Left colon (tissue), 2 donors: ENCODE results near the gene SHROOM2. TPM values are rescaled to one million over a fixed set of nuclear protein-coding genes. Genes with fewer than 3 reads are reported as not detected.

Experiments used
- ATAC-seq: fragments of 200-7000 bp; cut with Tn5 transposase; one replicate; pipeline ENCODE4 v1.9.1; 2020; ENCODE audit warnings: mild to moderate bottlenecking, moderate library complexity
- DNase-seq, 2 donors: peaks; one replicate each; pipeline ENCODE4 v3.0.0-alpha.2; 2020
- intact Hi-C, 2 donors: fragments of 100-400 bp; cut with DNase I in 1 of 2; cut with micrococcal nuclease in 1 of 2; formaldehyde crosslinking; loops; one replicate each; pipeline versions ENCODE4 v1.11.2 to v1.14.0; 2022; cut with DNase I, micrococcal nuclease
- total RNA-seq, 2 donors: library from RNA; stranded (reverse); fragmentation: NEBNext Ultra II Directional; extraction: Animal tissue kit (Norgen Biotek cat#: 25700); gene quantifications; one replicate each; pipeline ENCODE4 v1.2.1, GENCODE V29; 2021
- donor health status: DM: no; HTN: no; CAD: no.
- donor health status: DM: yes; HTN: yes; CAD: no.

The SHROOM2 gene
- total RNA-seq, 2 donors from 2014 or later, result 8.1 to 10.1 TPM

DNA sequence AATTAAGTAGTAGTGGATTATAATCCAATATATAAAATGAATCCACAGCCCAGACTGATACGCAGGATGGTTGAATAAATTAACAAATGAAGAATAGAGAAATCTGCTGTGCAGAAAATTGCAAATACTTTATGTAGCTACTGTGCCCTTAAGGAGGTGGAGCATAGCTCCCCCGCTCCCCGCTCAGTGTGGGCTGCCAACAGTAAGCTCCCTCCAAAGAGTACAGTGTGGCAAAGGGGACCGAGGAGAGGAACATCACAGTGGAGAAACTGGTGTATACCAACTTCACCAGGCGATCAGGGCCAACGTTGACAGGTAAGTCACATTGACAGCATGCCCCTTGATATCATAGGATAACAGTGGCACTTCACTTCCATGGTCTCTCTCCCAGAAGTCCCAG, 123.0 kb downstream of the SHROOM2 start:
- intact Hi-C loops, result no loop called here
- DNase-seq (no peak), ATAC-seq (no peak)

GRCh38 chrX:9911487-9911886, 125.3 kb downstream of the SHROOM2 start:
- intact Hi-C loops, result no loop called here
- DNase-seq (no peak), ATAC-seq (no peak)

GRCh38 chrX:9912351-9913145, 126.3 kb downstream of the SHROOM2 start:
- intact Hi-C loops, result no loop called here
- DNase-seq (no peak), ATAC-seq (no peak)

GRCh38 chrX:9913146-9913433, 126.9 kb downstream of the SHROOM2 start:
- ATAC-seq (no peak), DNase-seq (no peak)

DNA sequence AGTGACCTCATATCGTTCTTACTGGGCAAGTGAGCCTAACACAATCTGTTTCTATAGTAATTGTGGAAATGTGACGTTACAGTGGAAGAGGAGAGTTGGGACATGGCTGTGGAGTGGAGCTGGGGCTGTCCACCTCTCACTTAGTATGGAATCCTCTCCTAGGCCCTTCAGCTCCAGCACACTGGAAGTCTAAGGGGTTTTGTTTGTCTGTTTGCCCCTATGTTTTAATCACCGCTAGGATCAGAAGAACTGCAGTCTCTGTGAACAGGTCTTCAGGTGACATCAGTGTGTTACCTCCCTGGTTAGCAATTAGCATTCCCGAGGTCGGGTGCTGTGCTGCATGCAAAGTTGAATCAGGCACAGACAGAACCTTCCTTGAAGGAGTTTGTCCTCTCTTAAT, 131.6 kb downstream of the SHROOM2 start:
- intact Hi-C loops, result no loop called here
- DNase-seq, result no peak
- ATAC-seq, result no peak

More at GRCh38 chrX:9913146-9913433, 126.9 kb downstream of the SHROOM2 start:
- intact Hi-C loops, result no loop called here

GRCh38 chrX:9919632-9920172, 133.5 kb downstream of the SHROOM2 start:
- no peak for DNase-seq
- no peak for ATAC-seq
- intact Hi-C loops, result no loop called here

DNA sequence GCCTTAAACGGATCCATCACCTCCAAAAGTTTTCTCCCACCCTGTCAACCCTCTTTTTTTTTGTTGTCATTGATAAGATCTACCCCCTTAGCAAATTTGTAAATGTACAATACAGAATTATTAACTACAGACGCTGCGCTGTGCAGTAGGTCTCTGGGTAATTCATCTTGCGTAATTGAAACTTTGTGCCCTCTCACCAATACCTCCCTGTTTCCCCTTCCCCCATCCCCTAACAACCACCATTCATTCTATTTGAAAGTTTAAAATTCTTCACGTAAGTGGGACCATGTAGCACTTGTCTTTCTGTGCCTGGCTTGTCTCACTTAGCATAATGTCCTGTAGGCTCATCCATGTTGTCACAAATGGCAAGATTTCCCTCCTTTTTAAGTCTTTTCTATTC, 135.2 kb downstream of the SHROOM2 start:
- intact Hi-C loops, result no loop called here
- ATAC-seq, result no peak
- no peak for DNase-seq

GRCh38 chrX:9923357-9923756, 137.1 kb downstream of the SHROOM2 start:
- intact Hi-C loops, result no loop called here
- DNase-seq, result no peak
- no peak for ATAC-seq

GRCh38 chrX:9926002-9926401, 139.8 kb downstream of the SHROOM2 start:
- intact Hi-C loops, result no loop called here

GRCh38 chrX:9927698-9928482, 141.7 kb downstream of the SHROOM2 start:
- no peak for ATAC-seq
- intact Hi-C loops, result no loop called here
- DNase-seq, result no peak

More at GRCh38 chrX:9926002-9926401, 139.8 kb downstream of the SHROOM2 start:
- DNase-seq (no peak), ATAC-seq (no peak)

DNA sequence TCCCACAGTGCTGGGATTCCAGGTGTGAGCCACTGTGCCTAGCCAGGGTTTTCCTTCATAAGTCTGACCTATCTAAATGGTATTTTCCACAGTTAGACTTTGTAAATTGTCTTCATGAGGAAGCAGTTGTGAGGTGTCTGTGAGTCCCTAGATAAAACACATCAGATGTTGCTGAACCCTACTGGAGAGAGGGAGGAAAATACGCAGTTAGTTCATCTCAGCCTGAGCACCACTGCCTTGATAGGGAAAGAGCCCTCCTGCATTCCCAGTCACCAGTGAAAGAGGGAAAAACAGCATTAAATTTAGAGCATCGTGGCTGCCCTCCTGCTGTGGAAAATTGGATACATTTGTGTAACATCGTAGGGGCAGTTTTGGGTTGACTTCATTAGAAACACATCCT, 149.2 kb downstream of the SHROOM2 start:
- intact Hi-C loops, result no loop called here
- DNase-seq (no peak), ATAC-seq (no peak)

DNA sequence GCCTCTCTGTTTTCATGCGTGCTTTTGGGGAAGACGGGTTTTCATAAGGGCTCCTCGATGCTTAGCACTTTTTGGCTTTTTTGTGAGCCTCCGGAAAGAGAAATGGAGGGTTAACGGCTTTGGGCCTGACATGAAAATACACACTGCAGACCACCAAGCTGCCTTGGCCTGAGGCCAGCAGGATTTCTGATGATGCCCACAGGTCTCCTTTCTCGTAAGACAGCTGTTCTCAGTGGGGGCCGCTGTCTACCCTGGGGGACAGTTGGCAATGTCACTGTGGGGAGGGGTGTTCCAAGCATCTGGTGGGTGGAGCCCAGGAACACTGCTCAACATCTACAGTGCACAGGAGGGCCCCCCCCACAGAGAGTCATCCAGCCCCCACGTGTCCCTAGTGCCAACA, 151.5 kb downstream of the SHROOM2 start:
- DNase-seq, result no peak
- intact Hi-C loops, result no loop called here
- ATAC-seq, result no peak

DNA sequence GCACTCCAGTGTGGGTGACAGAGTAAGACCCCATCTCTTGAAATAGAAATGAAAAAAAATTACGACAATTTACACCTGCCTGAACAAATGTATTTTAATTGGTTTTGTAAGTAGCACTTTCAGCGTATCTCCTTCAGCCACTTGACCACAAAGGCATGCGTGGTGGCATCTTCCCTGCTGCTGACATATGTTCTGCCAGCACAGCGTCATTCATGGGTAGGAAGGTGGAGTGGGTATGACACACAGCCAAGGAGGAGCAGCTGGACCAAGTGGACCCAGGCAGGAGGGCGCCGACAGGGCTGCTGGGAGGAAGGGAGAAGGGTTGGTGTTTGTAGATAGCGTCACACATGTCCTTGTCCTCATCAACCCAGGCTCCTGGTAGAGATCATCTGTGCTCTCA, 152.3 kb downstream of the SHROOM2 start:
- intact Hi-C loops, result no loop called here
- DNase-seq (no peak), ATAC-seq (no peak)

DNA sequence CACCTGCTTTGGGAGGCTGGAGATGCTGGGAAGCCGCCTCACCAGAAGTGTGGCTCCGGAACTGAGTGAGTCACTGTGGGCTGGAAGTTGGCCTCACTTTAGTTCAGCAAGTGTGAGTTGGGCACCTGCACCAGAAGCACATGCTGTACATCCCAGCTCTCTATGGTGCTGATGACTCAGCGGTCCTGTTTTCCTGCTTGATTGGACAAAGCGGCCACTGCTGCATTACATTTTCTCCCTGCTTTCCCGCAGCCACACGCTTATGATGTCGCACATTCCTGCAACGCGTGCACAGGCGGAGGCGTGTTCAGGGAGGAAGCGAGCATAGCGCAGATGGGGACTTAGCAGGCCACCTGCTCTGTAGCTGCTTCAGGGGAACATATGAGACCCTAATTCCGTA, 154.2 kb downstream of the SHROOM2 start:
- DNase-seq, result no peak
- no peak for ATAC-seq
- intact Hi-C loops, result no loop called here

DNA sequence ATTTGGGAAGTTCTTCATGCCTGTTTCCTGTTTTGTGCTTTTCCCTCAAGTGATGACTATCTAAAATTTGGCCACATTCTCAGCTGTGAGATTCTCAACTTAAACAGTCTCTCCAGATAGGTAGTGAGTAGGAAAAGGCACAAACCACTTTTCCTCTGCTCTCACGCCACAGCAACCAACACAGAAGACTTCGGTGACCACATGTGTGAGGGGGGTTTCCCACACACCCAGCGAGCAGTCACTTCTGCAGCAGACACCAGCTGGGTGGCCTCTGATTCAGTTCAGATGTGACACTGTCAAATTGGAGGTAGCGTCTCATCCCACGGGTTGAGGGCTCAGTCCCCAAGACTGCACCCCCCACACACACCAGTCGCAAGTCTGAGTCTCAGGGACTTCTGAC, 155.9 kb downstream of the SHROOM2 start:
- DNase-seq, result peak in 1 of 2 donors; percentile 10
- no peak for ATAC-seq
- intact Hi-C loops, result no loop called here

- no peak for ATAC-seq
- intact Hi-C loops, result no loop called here
- no peak for DNase-seq
Observed at GRCh38 chrX:9943420-9943819, 157.2 kb downstream of the SHROOM2 start.

GRCh38 chrX:9947131-9947794, 161.0 kb downstream of the SHROOM2 start:
- DNase-seq (no peak), ATAC-seq (no peak)
- intact Hi-C loops, result no loop called here

GRCh38 chrX:9948406-9948805, 162.2 kb downstream of the SHROOM2 start:
- ATAC-seq, result no peak
- DNase-seq, result no peak
- intact Hi-C loops, result no loop called here

- DNase-seq, result no peak
- intact Hi-C loops, result no loop called here
- ATAC-seq, result peak; percentile 43
Observed at GRCh38 chrX:9952300-9952699, 166.1 kb downstream of the SHROOM2 start.

- no peak for ATAC-seq
- no peak for DNase-seq
- intact Hi-C loops, result no loop called here
Observed at GRCh38 chrX:9953396-9953795, 167.2 kb downstream of the SHROOM2 start.
